Thyroid gland (tissue), 4 donors: ENCODE results near the gene UBTF.

Source experiments
- CTCF ChIP-seq, 6 experiments: fragments of 200-600 bp in 3 of 6; fragments of 450-650 bp in 3 of 6; sonication (generic) in 3 of 6; IDR thresholded peaks; one replicate each; pipeline ENCODE4 v1.5.1; 2016 to 2019; ENCODE audit warnings: antibody characterized with exemption in 6 of 6, mild to moderate bottlenecking in 2 of 6, inconsistent platforms in 1 of 6, moderate library complexity in 1 of 6
- POLR2A ChIP-seq, 2 donors: fragments of 450-650 bp; IDR thresholded peaks; one replicate each; pipeline ENCODE4 v1.6.1; 2017; ENCODE audit warnings: antibody characterized with exemption in 2 of 2, mild to moderate bottlenecking in 2 of 2, moderate library complexity in 1 of 2

DNA sequence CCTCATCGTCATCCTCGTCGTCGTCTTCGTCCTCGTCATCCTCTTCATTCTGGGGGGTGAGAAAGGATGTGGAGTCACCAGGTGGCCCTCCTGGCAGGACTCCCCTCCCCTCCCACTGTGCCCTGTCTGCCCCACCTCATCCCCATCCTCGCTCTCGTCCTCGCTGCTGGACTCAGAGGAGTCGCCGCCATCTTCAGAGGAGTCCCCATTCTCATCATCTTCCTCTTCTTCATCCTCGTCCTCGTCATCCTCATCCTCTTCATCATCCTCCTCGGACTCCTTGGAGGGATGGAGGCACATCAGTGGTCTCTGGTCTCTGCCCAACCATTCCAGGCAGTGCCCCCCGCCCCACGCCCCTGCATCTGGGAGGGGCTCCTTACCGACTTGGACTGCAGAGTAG lies 12.2 kb downstream of the UBTF start:
- TF ChIP-seq CTCF (IDR thresholded peaks at IDR 0.05): no peak
- no peak for TF ChIP-seq POLR2A (IDR thresholded peaks at IDR 0.05)
